WTC11 (cell line): Measurements from ENCODE around the gene FAM72A. TPM values are rescaled to one million over a fixed set of nuclear protein-coding genes. Genes with fewer than 3 reads are reported as not detected.
A peak's percentile ranks its signal among the peaks of the same experiment; 100 is the strongest.
"Not testable (repeated sequence)": the region's sequence is repeated elsewhere in the genome, so short reads cannot be mapped to it uniquely, and the experiment has no call there.

Experiments
- ATAC-seq: fragments of 200-7000 bp; cut with Tn5 transposase; 2 replicates; pipeline ENCODE4 v1.10.0; 2021; ENCODE audit warnings: mild to moderate bottlenecking, moderate library complexity
- CTCF ChIA-PET: fragments of 300-600 bp; sonication (Branson Sonifier 250); formaldehyde crosslinking; loops from one replicate; lab custom pipeline; 2021; ENCODE audit warnings: antibody characterized with exemption; lab: Charles Lee
- POLR2A ChIA-PET: fragments of 350-600 bp; sonication (Branson Sonifier 250); formaldehyde crosslinking; loops from one replicate; lab custom pipeline; 2021; ENCODE audit warnings: antibody characterized with exemption; lab: Charles Lee
- DNase-seq: peaks from one replicate; pipeline ENCODE4 v3.0.0; 2021; ENCODE audit warnings: low spot score
- H3K27ac Mint-ChIP-seq: 2 replicates; pipeline ENCODE4 v1.8.0; 2021; ENCODE audit warnings: mixed read lengths
- H3K27me3 Mint-ChIP-seq: 2 replicates; pipeline ENCODE4 v1.8.0; 2021; ENCODE audit warnings: low read depth, mild to moderate bottlenecking, moderate library complexity, mixed read lengths
- H3K36me3 Mint-ChIP-seq: 2 replicates; pipeline ENCODE4 v1.8.0; 2021; ENCODE audit warnings: mixed read lengths
- H3K4me1 Mint-ChIP-seq: 2 replicates; pipeline ENCODE4 v1.8.0; 2022; ENCODE audit warnings: mixed read lengths
- H3K4me3 Mint-ChIP-seq: 2 replicates; pipeline ENCODE4 v1.8.0; 2021; ENCODE audit warnings: mild to moderate bottlenecking, moderate library complexity, mixed read lengths
- H3K9me3 Mint-ChIP-seq: 2 replicates; pipeline ENCODE4 v1.8.0; 2021; ENCODE audit warnings: mixed read lengths
- total RNA-seq: library from RNA; stranded (reverse); gene quantifications from 3 replicates; pipeline ENCODE4 v1.2.3, GENCODE V29; 2021

Gene FAM72A
- total RNA-seq, 1 experiment from 2014 or later = 27.9 TPM

DNA sequence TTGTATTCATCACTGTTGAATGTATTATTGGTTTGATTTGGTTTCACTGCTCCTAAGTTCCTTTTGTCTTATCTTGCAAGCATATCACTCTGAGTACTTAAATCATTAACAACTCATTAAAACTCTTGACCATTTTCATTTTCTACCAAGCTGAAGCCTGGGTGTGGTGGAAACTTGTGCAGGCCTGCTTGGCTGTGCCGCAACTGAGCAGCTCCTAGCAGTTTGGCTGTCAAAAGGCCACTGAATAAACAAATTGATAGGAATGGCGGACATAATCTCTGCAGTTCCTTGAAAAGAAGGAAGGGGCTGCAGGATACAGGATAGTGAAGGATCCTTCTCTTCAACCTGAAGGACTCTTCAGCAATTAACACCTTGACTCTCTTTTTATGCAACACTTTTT lies 26.6 kb upstream of the FAM72A start:
- ATAC-seq, POLR2A ChIA-PET, CTCF ChIA-PET, H3K9me3 Mint-ChIP-seq, H3K27me3 Mint-ChIP-seq, H3K27ac Mint-ChIP-seq, DNase-seq, H3K36me3 Mint-ChIP-seq, H3K4me3 Mint-ChIP-seq: not testable (repeated sequence)
- H3K4me1 Mint-ChIP-seq = peaks cover 10% of the 10 kb centered on the region

GRCh38 chr1:206226886-206227285 lies 24.2 kb upstream of the FAM72A start:
- H3K4me1 Mint-ChIP-seq, DNase-seq, H3K27ac Mint-ChIP-seq, H3K9me3 Mint-ChIP-seq, H3K36me3 Mint-ChIP-seq, ATAC-seq, H3K27me3 Mint-ChIP-seq, H3K4me3 Mint-ChIP-seq, POLR2A ChIA-PET, CTCF ChIA-PET: not testable (repeated sequence)

- H3K27ac Mint-ChIP-seq, CTCF ChIA-PET, H3K27me3 Mint-ChIP-seq, ATAC-seq, POLR2A ChIA-PET, H3K4me1 Mint-ChIP-seq, H3K4me3 Mint-ChIP-seq, H3K9me3 Mint-ChIP-seq, DNase-seq, H3K36me3 Mint-ChIP-seq: not testable (repeated sequence)
Observed at GRCh38 chr1:206225386-206225785, 22.7 kb upstream of the FAM72A start.

DNA sequence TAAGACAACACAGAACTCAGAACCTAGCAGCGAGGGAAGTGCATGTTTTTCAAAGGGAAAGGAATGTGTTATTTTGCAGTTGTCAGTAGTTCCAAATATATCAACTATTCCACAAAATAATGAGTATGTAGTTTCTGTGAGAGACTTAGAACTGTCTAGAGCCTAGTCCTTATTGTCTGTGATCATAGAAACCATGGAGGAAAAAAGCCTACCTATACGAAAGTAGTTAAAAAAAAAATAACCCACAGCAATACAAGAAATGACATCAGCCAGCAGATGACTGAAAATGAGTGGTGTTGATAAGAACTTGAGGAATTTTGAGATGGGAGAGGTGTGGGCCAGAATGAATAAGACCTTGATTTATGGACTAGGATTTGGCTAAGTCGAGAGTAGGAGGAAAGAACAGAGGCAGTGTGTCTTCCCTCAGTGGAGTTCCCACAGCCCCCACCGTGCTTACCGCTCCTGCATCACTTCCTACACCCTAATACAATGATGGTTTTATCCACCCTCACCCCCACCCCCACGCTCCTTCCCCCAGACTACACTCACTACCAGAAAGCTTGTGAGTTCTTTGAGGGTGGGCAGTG lies 21.6 kb upstream of the FAM72A start:
- H3K27me3 Mint-ChIP-seq, H3K36me3 Mint-ChIP-seq, ATAC-seq, POLR2A ChIA-PET, H3K4me1 Mint-ChIP-seq, DNase-seq, CTCF ChIA-PET, H3K27ac Mint-ChIP-seq, H3K4me3 Mint-ChIP-seq, H3K9me3 Mint-ChIP-seq: not testable (repeated sequence)

DNA sequence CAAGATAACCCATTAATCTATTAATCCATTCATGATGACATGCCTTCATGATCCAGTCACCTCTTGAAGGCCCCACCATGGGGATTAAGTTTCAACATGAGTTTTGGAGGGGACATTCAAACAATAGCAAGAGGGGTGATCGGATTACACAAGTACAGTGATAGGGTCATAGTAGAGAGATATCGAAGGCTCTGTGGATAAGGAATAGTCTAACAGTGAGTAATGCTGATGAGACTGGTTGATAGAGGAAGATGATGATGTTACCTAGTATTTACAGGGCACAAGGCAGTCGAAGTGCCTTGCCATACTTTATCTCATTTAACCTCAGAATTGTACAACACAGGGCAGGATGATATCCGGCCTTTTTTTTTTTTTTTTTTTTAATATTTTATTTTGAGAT lies 18.9 kb upstream of the FAM72A start:
- POLR2A ChIA-PET, H3K4me1 Mint-ChIP-seq, H3K36me3 Mint-ChIP-seq, DNase-seq, H3K4me3 Mint-ChIP-seq, CTCF ChIA-PET, H3K9me3 Mint-ChIP-seq, H3K27ac Mint-ChIP-seq, H3K27me3 Mint-ChIP-seq, ATAC-seq: not testable (repeated sequence)

- DNase-seq, H3K27me3 Mint-ChIP-seq, ATAC-seq, H3K27ac Mint-ChIP-seq, H3K4me3 Mint-ChIP-seq, CTCF ChIA-PET, H3K9me3 Mint-ChIP-seq, H3K4me1 Mint-ChIP-seq, H3K36me3 Mint-ChIP-seq, POLR2A ChIA-PET: not testable (repeated sequence)
Observed at GRCh38 chr1:206220332-206221000, 17.8 kb upstream of the FAM72A start.

- H3K36me3 Mint-ChIP-seq, H3K27ac Mint-ChIP-seq, CTCF ChIA-PET, H3K4me3 Mint-ChIP-seq, H3K9me3 Mint-ChIP-seq, POLR2A ChIA-PET, H3K27me3 Mint-ChIP-seq, H3K4me1 Mint-ChIP-seq, ATAC-seq, DNase-seq: not testable (repeated sequence)
Observed at GRCh38 chr1:206219514-206220331, 17.1 kb upstream of the FAM72A start.

DNA sequence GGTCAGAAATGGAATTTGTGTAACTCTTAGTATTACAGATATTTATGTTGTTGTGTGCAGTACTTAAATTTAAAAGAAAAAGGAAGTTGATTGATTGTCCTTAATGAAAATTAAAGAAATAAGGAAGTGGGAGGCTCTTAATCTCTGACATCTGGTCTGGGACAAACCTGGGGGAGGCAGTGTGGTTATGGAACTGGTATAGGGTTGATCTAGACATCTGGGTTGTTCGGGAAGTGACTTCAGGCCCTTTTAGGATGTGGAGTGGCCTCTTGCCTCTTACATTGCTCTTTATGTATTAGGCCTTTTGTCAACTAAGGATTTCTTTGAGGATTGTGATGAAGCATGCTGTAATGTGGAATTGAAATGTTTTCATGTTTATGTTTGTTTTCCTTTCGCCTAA lies 16.1 kb upstream of the FAM72A start:
- H3K4me1 Mint-ChIP-seq, H3K36me3 Mint-ChIP-seq, DNase-seq, H3K9me3 Mint-ChIP-seq, H3K27ac Mint-ChIP-seq, H3K4me3 Mint-ChIP-seq, CTCF ChIA-PET, ATAC-seq, H3K27me3 Mint-ChIP-seq, POLR2A ChIA-PET: not testable (repeated sequence)

- H3K36me3 Mint-ChIP-seq, H3K4me3 Mint-ChIP-seq, POLR2A ChIA-PET, H3K4me1 Mint-ChIP-seq, H3K27ac Mint-ChIP-seq, DNase-seq, CTCF ChIA-PET, H3K27me3 Mint-ChIP-seq, H3K9me3 Mint-ChIP-seq, ATAC-seq: not testable (repeated sequence)
Observed at GRCh38 chr1:206218285-206218684, 15.6 kb upstream of the FAM72A start.

GRCh38 chr1:206215600-206216392 lies 13.2 kb upstream of the FAM72A start:
- DNase-seq, H3K4me1 Mint-ChIP-seq, POLR2A ChIA-PET, H3K27ac Mint-ChIP-seq, H3K4me3 Mint-ChIP-seq, H3K36me3 Mint-ChIP-seq, H3K27me3 Mint-ChIP-seq, CTCF ChIA-PET, H3K9me3 Mint-ChIP-seq, ATAC-seq: not testable (repeated sequence)

- H3K4me3 Mint-ChIP-seq, ATAC-seq, H3K4me1 Mint-ChIP-seq, H3K27ac Mint-ChIP-seq, DNase-seq, POLR2A ChIA-PET, H3K9me3 Mint-ChIP-seq, H3K27me3 Mint-ChIP-seq, CTCF ChIA-PET, H3K36me3 Mint-ChIP-seq: not testable (repeated sequence)
Observed at GRCh38 chr1:206210802-206211201, 8.2 kb upstream of the FAM72A start.

- H3K36me3 Mint-ChIP-seq, H3K4me1 Mint-ChIP-seq, H3K27ac Mint-ChIP-seq, POLR2A ChIA-PET, H3K9me3 Mint-ChIP-seq, ATAC-seq, CTCF ChIA-PET, H3K27me3 Mint-ChIP-seq: not testable (repeated sequence)
- peak; percentile 35 for DNase-seq
- H3K4me3 Mint-ChIP-seq = peak overlapping the region; percentile 64
Observed at GRCh38 chr1:206205569-206205968, 2.9 kb upstream of the FAM72A start.
